Activated CD4-positive, alpha-beta T cell treated with anti-CD3 and anti-CD28 coated beads for 1 hour (primary cell): ENCODE measurements around the gene PTGES2.

Experiments used
- DNase-seq: peaks from one replicate; pipeline ENCODE4 v3.0.0-alpha.2; 2020

PTGES2 gene

GRCh38 chr9:128127568-128127989, at the start of gene PTGES2:
Gene PTGES2 (minus strand): TSS chr9:128127729. CDS start chr9:128127717, 12 bp downstream.
- DNase-seq = peak; percentile 69

GRCh38 chr9:128175726-128176125, 48.2 kb upstream of the PTGES2 start:
- DNase-seq = no peak

- DNase-seq = no peak
Measured at GRCh38 chr9:128175102-128175563, 47.6 kb upstream of the PTGES2 start.

GRCh38 chr9:128174062-128174461, 46.5 kb upstream of the PTGES2 start:
- no peak for DNase-seq

- no peak for DNase-seq
Measured at GRCh38 chr9:128169925-128170324, 42.4 kb upstream of the PTGES2 start.

GRCh38 chr9:128169492-128169891, 42.0 kb upstream of the PTGES2 start:
- DNase-seq = no peak

GRCh38 chr9:128168731-128169308, 41.3 kb upstream of the PTGES2 start:
- no peak for DNase-seq

GRCh38 chr9:128167209-128167608, 39.7 kb upstream of the PTGES2 start:
- DNase-seq = no peak

- no peak for DNase-seq
Measured at GRCh38 chr9:128166169-128166568, 38.6 kb upstream of the PTGES2 start.

- no peak for DNase-seq
Measured at GRCh38 chr9:128164307-128164885, 36.9 kb upstream of the PTGES2 start.

GRCh38 chr9:128163523-128164306, 36.2 kb upstream of the PTGES2 start:
- DNase-seq = no peak

GRCh38 chr9:128163027-128163515, 35.5 kb upstream of the PTGES2 start:
- no peak for DNase-seq

GRCh38 chr9:128162215-128163026, 34.9 kb upstream of the PTGES2 start:
- DNase-seq = no peak

GRCh38 chr9:128161215-128161902, 33.8 kb upstream of the PTGES2 start:
- no peak for DNase-seq

GRCh38 chr9:128160603-128160987, 33.1 kb upstream of the PTGES2 start:
- DNase-seq = peak; percentile 16

- DNase-seq = peak; percentile 89
Measured at GRCh38 chr9:128159784-128160602, 32.5 kb upstream of the PTGES2 start, which contains the start of gene BBLN. Gene BBLN (plus strand): TSS chr9:128160265. CDS start chr9:128160408, 143 bp downstream.

- peak; percentile 17 for DNase-seq
Measured at GRCh38 chr9:128159522-128159783, 31.9 kb upstream of the PTGES2 start.

GRCh38 chr9:128155736-128156500, 28.4 kb upstream of the PTGES2 start:
- DNase-seq = no peak

- DNase-seq = no peak
Measured at GRCh38 chr9:128153947-128154695, 26.6 kb upstream of the PTGES2 start.
